Brain microvascular endothelial cell (primary cell): ENCODE data around the gene UTY.

Source experiments
- DNase-seq: peaks from one replicate; pipeline ENCODE4 v3.0.0-alpha.2; 2020
- H3K27ac ChIP-seq: fragments of 250-450 bp; sonication (Bioruptor Pico); 2 replicates; pipeline ENCODE4 v1.5.1; 2020; ENCODE audit warnings: mild to moderate bottlenecking, moderate library complexity
- H3K27me3 ChIP-seq: fragments of 250-450 bp; sonication (Bioruptor Pico); replicated peaks from 2 replicates; pipeline ENCODE4 v1.5.1; 2020; ENCODE audit warnings: mild to moderate bottlenecking
- H3K36me3 ChIP-seq: fragments of 250-450 bp; sonication (Bioruptor Pico); replicated peaks from 2 replicates; pipeline ENCODE4 v1.5.1; 2020; ENCODE audit warnings: mild to moderate bottlenecking
- H3K4me3 ChIP-seq: 2 replicates; pipeline ENCODE4 v1.5.1; 2011; ENCODE audit warnings: low read depth, mild to moderate bottlenecking, control low read depth, low read length, moderate library complexity
- CTCF ChIP-seq: IDR thresholded peaks from 2 replicates; pipeline ENCODE4 v1.5.1; 2011; ENCODE audit warnings: low read depth, mild to moderate bottlenecking, moderate library complexity, low read length, control low read depth, inconsistent platforms; ENCODE audit errors: missing control alignments
- in situ Hi-C: cut with HindIII; loops from 2 replicates; pipeline ENCODE4 v1.10.0; 2017; ENCODE audit warnings: low sequenced_read_pairs, low pct_ligation_motif_present

The UTY gene

GRCh38 chrY:13210961-13211646 lies 268.7 kb downstream of the UTY start:
- in situ Hi-C loops: no loop called here
- Histone ChIP-seq H3K27ac (no peak overlapping the region), H3K36me3 (no peaks in the 10 kb centered on the region), H3K4me3 (no peak overlapping the region), H3K27me3 (no peaks in the 10 kb centered on the region)
- TF ChIP-seq CTCF: no peak
- no peak for DNase-seq

- in situ Hi-C loops: no loop called here
- DNase-seq: no peak
- TF ChIP-seq CTCF: no peak
- H3K4me3 ChIP-seq: no peak overlapping the region
- no peaks in the 10 kb centered on the region for H3K27me3 ChIP-seq
- no peaks in the 10 kb centered on the region for H3K36me3 ChIP-seq
- no peak overlapping the region for H3K27ac ChIP-seq
These were observed 274.6 kb downstream of the UTY start for GRCh38 chrY:13205214-13205613.
